HepG2 (cell line): ENCODE results near the gene MAP2K7. TPM values are rescaled to one million over a fixed set of nuclear protein-coding genes. Genes with fewer than 3 reads are reported as not detected.

Experiments used
- ATAC-seq: fragments of 200-7000 bp; cut with Tn5 transposase; 3 replicates; pipeline ENCODE4 v1.9.1; 2020; ENCODE audit warnings: mild to moderate bottlenecking, moderate library complexity
- BruUV-seq: library from RNA; stranded (reverse); fragments of 400-500 nt; replicated peaks from 2 replicates; lab custom pipeline; 2021; lab: Mats Ljungman, UMichigan
- CTCF ChIA-PET: fragments of 300-600 bp; formaldehyde crosslinking; extraction: SDS; loops from one replicate; lab custom pipeline; 2021; ENCODE audit warnings: low total read pairs, inconsistent platforms, low intra/inter-chr PET ratio; lab: Yijun Ruan, JAX
- POLR2A ChIA-PET: fragments of 350-600 bp; sonication (Branson Sonifier 250); formaldehyde crosslinking; loops from one replicate; lab custom pipeline; 2020; ENCODE audit warnings: antibody characterized with exemption, inconsistent platforms; lab: Yijun Ruan, JAX
- DNase-seq: peaks from one replicate; pipeline ENCODE4 v3.0.0-alpha.2; 2015; ENCODE audit warnings: low spot score
- FAIRE-seq: peaks from 3 replicates; lab custom pipeline; 2011; peaks lifted over from hg19 to GRCh38; lab: Jason Lieb, UNC
- H2AFZ ChIP-seq: one replicate; pipeline ENCODE4 v1.6.1; 2011; ENCODE audit warnings: low read length, inconsistent platforms
- H3K27ac ChIP-seq: fragments of 300-600 bp; 3 replicates; pipeline ENCODE4 v1.8.0; 2011; ENCODE audit warnings: mixed run types, mild to moderate bottlenecking, mixed read lengths, low read length, inconsistent platforms; ENCODE audit not compliant: insufficient read depth; ENCODE audit errors: extremely low read length
- H3K27me3 ChIP-seq, 2 experiments: fragments of 200-600 bp in 1 of 2; 2 replicates in 1 of 2; 3 replicates in 1 of 2; pipeline versions ENCODE4 v1.6.0 to v1.8.0; 2011; ENCODE audit warnings: low read length in 2 of 2, mild to moderate bottlenecking in 2 of 2, moderate library complexity in 2 of 2, inconsistent platforms in 1 of 2; ENCODE audit not compliant: insufficient read depth in 2 of 2, control insufficient read depth in 1 of 2
- H3K36me3 ChIP-seq, 2 experiments: fragments of 200-600 bp in 1 of 2; replicated peaks in 1 of 2; 2 replicates in 1 of 2; 3 replicates in 1 of 2; pipeline versions ENCODE4 v1.5.1 to v1.8.0; 2011; ENCODE audit warnings: low read length in 2 of 2, inconsistent platforms in 1 of 2; ENCODE audit not compliant: insufficient read depth in 2 of 2, control insufficient read depth in 1 of 2
- H3K4me1 ChIP-seq: 2 replicates; pipeline ENCODE4 v1.5.1; 2012; ENCODE audit warnings: low read length, inconsistent platforms; ENCODE audit not compliant: insufficient read depth
- H3K4me2 ChIP-seq: 2 replicates; pipeline ENCODE4 v1.6.0; 2011; ENCODE audit warnings: low read depth, low read length, inconsistent platforms
- H3K4me3 ChIP-seq, 3 experiments: fragments of 200-600 bp in 1 of 3; sonication (generic), shearing (Covaris generic) in 1 of 3; replicated peaks in 1 of 3; 2 replicates each; pipeline ENCODE4 v1.5.1; 2011 to 2016; ENCODE audit warnings: low read length in 3 of 3, inconsistent platforms in 2 of 3, low read depth in 2 of 3, mild to moderate bottlenecking in 2 of 3, control low read depth in 1 of 3, mixed read lengths in 1 of 3; ENCODE audit not compliant: insufficient read depth in 1 of 3
- H3K79me2 ChIP-seq: one replicate; pipeline ENCODE4 v1.6.1; 2011; ENCODE audit warnings: low read length, inconsistent platforms; ENCODE audit not compliant: insufficient read depth
- H3K9ac ChIP-seq: 2 replicates; pipeline ENCODE4 v1.6.0; 2011; ENCODE audit warnings: mild to moderate bottlenecking, low read depth, low read length, inconsistent platforms; ENCODE audit not compliant: insufficient read depth
- H3K9me3 ChIP-seq: 2 replicates; pipeline ENCODE4 v1.5.1; 2012; ENCODE audit warnings: mild to moderate bottlenecking, low read length
- H4K20me1 ChIP-seq: 2 replicates; pipeline ENCODE4 v1.6.0; 2011; ENCODE audit warnings: inconsistent platforms, mild to moderate bottlenecking, low read length, moderate library complexity; ENCODE audit not compliant: insufficient read depth
- ESRRA ChIP-seq: sonication (generic); formaldehyde crosslinking; IDR thresholded peaks from 2 replicates; pipeline ENCODE4 v1.5.1; 2020; ENCODE audit warnings: mild to moderate bottlenecking, low read depth, missing genetic modification reagents
- FOXA1 ChIP-seq, 2 experiments: fragments of 450-650 bp in 1 of 2; sonication (generic) in 1 of 2; formaldehyde crosslinking in 1 of 2; IDR thresholded peaks; 2 replicates each; pipeline versions ENCODE4 v1.4.0 to v1.6.1; 2016 to 2020; ENCODE audit warnings: missing genetic modification reagents in 1 of 2
- HNF4G ChIP-seq, 2 experiments: sonication (generic) in 1 of 2; formaldehyde crosslinking in 1 of 2; IDR thresholded peaks; 2 replicates each; pipeline versions ENCODE4 v1.4.0 to v1.6.1; 2011 to 2020; ENCODE audit warnings: borderline replicate concordance in 2 of 2, low read depth in 2 of 2, mild to moderate bottlenecking in 2 of 2, low read length in 1 of 2, missing genetic modification reagents in 1 of 2, moderate library complexity in 1 of 2
- NFYB ChIP-seq: sonication (generic); formaldehyde crosslinking; IDR thresholded peaks from 2 replicates; pipeline ENCODE4 v1.4.0; 2020; ENCODE audit warnings: missing genetic modification reagents
- RAD51 ChIP-seq: fragments of 450-650 bp; IDR thresholded peaks from 2 replicates; pipeline ENCODE4 v1.6.1; 2016; ENCODE audit warnings: borderline replicate concordance
- RFX3 ChIP-seq: IDR thresholded peaks from 2 replicates; pipeline ENCODE4 v1.6.1; 2016; ENCODE audit warnings: missing biosample characterization, missing genetic modification reagents
- ZFP36L1 ChIP-seq: sonication (generic); formaldehyde crosslinking; IDR thresholded peaks from 2 replicates; pipeline ENCODE4 v1.8.0; 2022; ENCODE audit warnings: mild to moderate bottlenecking, missing genetic modification reagents, moderate library complexity
- ZNF138 ChIP-seq: sonication (generic); formaldehyde crosslinking; IDR thresholded peaks from 2 replicates; pipeline ENCODE4 v1.5.0; 2020; ENCODE audit warnings: mild to moderate bottlenecking, low read depth, missing genetic modification reagents
- ZNF143 ChIP-seq: sonication (generic); formaldehyde crosslinking; IDR thresholded peaks from 2 replicates; pipeline ENCODE4 v1.4.0; 2020; ENCODE audit warnings: missing genetic modification reagents
- ZNF264 ChIP-seq: sonication (generic); formaldehyde crosslinking; IDR thresholded peaks from 2 replicates; pipeline ENCODE4 v1.4.0; 2020; ENCODE audit warnings: missing genetic modification reagents
- ZNF746 ChIP-seq: sonication (generic); formaldehyde crosslinking; IDR thresholded peaks from 2 replicates; pipeline ENCODE4 v1.8.0; 2022; ENCODE audit warnings: mild to moderate bottlenecking, missing genetic modification reagents
- ZNF776 ChIP-seq: sonication (generic); formaldehyde crosslinking; IDR thresholded peaks from 2 replicates; pipeline ENCODE4 v1.4.0; 2020; ENCODE audit warnings: mild to moderate bottlenecking, missing genetic modification reagents
- ZNF792 ChIP-seq: IDR thresholded peaks from 2 replicates; pipeline ENCODE4 v1.6.1; 2016
- WGBS: methylation state at CpG from one replicate; pipeline ENCODE4 v1.1.6; 2017; ENCODE audit warnings: low lambda C conversion rate; 5-methylcytosine and 5-hydroxymethylcytosine counted together
- in situ Hi-C: cut with HindIII; loops from 2 replicates; pipeline ENCODE4 v1.10.0; 2017; ENCODE audit warnings: low pct_unique_long_range_greater_than_20kb; ENCODE audit not compliant: extremely low pct_ligation_motif_present
- intact Hi-C: fragments of 100-400 bp; cut with micrococcal nuclease; formaldehyde crosslinking; loops from one replicate; pipeline ENCODE4 v1.10.0; 2022; ENCODE audit not compliant: unreplicated experiment
- polyA plus RNA-seq, 8 experiments: library from polyadenylated mRNA; depleted of rRNA in 3 of 8; stranded (reverse) in 7 of 8; unstranded in 1 of 8; fragments of >200 nt; fragmentation: Illumina TruSeq in 4 of 8; extraction: Trizol in 4 of 8; gene quantifications; 2 replicates each; pipeline versions ENCODE4 v1.2.1 to v1.2.3, GENCODE V29; 2011 to 2016; ENCODE audit warnings: low read depth in 4 of 8, missing spikeins in 1 of 8, mixed read lengths in 1 of 8; ENCODE audit not compliant: insufficient read depth in 1 of 8
- total RNA-seq, 5 experiments: library from RNA; depleted of rRNA; stranded (reverse); fragments of >200 nt; fragmentation: Illumina TruSeq; extraction: Trizol; gene quantifications; 2 replicates each; pipeline ENCODE4 v1.2.3, GENCODE V29; 2016; ENCODE audit warnings: low read depth in 1 of 5
- TF ChIP-seq, protein P1 (sequence below): sonication (generic); formaldehyde crosslinking; IDR thresholded peaks from 2 replicates; pipeline ENCODE4 v1.5.1; 2020; ENCODE audit warnings: missing genetic modification reagents, mild to moderate bottlenecking, borderline replicate concordance
- TF ChIP-seq, protein P2 (sequence below): sonication (generic); formaldehyde crosslinking; IDR thresholded peaks from 2 replicates; pipeline ENCODE4 v1.4.0; 2020; ENCODE audit warnings: mild to moderate bottlenecking, missing genetic modification reagents, borderline replicate concordance
- TF ChIP-seq, protein P3 (sequence below): sonication (generic); formaldehyde crosslinking; IDR thresholded peaks from 2 replicates; pipeline ENCODE4 v1.4.0; 2020; ENCODE audit warnings: low read depth, mild to moderate bottlenecking, missing genetic modification reagents
- TF ChIP-seq, protein P4 (sequence below): sonication (generic); formaldehyde crosslinking; IDR thresholded peaks from 2 replicates; pipeline ENCODE4 v1.4.0; 2020; ENCODE audit warnings: mild to moderate bottlenecking, low read depth, missing genetic modification reagents

Gene MAP2K7
- total and polyA plus RNA-seq, 2 of the 13 experiments (the other 11 are each of a cell fraction or from before 2014, with no cell fraction given), result 9.0 to 10.8 TPM

DNA sequence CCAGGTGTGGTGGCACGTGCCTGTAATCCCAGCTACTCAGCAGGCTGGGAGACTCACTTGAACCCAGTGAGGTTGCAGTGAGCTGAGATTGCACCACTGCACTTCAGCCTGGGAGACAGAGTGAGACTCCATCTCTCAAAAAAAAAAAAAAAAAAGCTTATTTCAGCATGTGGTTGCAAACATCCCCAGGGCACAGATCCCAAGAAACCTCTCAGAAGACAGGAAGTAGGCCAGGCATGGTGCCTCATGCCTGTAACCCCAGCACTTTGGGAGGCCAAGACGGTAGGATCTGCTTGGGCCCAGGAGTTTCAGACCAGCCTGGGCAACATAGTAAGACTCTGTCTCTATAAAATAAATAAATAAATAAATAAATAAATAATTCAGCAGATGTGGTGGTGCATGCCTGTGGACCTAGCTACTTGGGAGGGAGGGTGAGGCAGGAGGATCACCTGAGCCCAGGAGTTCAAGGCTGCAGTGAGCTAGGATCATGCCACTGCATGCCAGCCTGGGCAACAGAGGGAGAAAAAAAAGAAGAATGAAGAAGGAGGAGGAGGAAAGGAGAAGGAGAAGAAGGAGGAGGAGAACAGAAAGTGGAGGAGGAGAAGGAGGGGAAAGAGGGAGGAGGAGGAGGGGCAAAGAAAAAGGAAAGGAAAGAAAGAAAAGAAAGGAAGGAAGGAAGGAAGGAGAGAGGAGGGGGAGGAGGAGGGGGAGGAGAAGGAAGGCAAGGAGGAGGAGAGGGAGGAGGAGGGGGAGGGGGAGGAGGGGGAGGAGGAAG, 19.7 kb upstream of the MAP2K7 start:
- ATAC-seq, result no peak
- POLR2A ChIA-PET, result no interaction called here
- TF ChIP-seq NFYB (CRISPR knock-in tag) (no peak), ZFP36L1 (CRISPR knock-in tag) (no peak), HNF4G (IDR thresholded peaks at IDR 0.05; ENCODE audit: borderline replicate concordance, low read depth, low read length) (no peak), HNF4G (CRISPR knock-in tag; IDR thresholded peaks at IDR 0.05; ENCODE audit: borderline replicate concordance, low read depth) (no peak), ZNF138 (CRISPR knock-in tag) (no peak), ZNF776 (CRISPR knock-in tag) (no peak), RFX3 (CRISPR knock-in tag) (no peak), ZNF143 (no peak), ZNF264 (no peak), ESRRA (CRISPR knock-in tag) (no peak), ZNF746 (CRISPR knock-in tag) (no peak), FOXA1 (IDR thresholded peaks at IDR 0.05) (no peak), FOXA1 (CRISPR knock-in tag; IDR thresholded peaks at IDR 0.05) (no peak), RAD51 (no peak), ZNF792 (CRISPR knock-in tag) (no peak)
- TF ChIP-seq, protein P1, sequence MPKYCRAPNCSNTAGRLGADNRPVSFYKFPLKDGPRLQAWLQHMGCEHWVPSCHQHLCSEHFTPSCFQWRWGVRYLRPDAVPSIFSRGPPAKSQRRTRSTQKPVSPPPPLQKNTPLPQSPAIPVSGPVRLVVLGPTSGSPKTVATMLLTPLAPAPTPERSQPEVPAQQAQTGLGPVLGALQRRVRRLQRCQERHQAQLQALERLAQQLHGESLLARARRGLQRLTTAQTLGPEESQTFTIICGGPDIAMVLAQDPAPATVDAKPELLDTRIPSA, result no peak
- TF ChIP-seq, protein P2, sequence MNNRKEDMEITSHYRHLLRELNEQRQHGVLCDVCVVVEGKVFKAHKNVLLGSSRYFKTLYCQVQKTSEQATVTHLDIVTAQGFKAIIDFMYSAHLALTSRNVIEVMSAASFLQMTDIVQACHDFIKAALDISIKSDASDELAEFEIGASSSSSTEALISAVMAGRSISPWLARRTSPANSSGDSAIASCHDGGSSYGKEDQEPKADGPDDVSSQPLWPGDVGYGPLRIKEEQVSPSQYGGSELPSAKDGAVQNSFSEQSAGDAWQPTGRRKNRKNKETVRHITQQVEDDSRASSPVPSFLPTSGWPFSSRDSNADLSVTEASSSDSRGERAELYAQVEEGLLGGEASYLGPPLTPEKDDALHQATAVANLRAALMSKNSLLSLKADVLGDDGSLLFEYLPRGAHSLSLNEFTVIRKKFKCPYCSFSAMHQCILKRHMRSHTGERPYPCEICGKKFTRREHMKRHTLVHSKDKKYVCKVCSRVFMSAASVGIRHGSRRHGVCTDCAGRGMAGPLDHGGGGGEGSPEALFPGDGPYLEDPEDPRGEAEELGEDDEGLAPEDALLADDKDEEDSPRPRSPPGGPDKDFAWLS (CRISPR knock-in tag), result no peak
- TF ChIP-seq, protein P3, sequence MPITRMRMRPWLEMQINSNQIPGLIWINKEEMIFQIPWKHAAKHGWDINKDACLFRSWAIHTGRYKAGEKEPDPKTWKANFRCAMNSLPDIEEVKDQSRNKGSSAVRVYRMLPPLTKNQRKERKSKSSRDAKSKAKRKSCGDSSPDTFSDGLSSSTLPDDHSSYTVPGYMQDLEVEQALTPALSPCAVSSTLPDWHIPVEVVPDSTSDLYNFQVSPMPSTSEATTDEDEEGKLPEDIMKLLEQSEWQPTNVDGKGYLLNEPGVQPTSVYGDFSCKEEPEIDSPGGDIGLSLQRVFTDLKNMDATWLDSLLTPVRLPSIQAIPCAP (CRISPR knock-in tag), result no peak
- TF ChIP-seq, protein P4, sequence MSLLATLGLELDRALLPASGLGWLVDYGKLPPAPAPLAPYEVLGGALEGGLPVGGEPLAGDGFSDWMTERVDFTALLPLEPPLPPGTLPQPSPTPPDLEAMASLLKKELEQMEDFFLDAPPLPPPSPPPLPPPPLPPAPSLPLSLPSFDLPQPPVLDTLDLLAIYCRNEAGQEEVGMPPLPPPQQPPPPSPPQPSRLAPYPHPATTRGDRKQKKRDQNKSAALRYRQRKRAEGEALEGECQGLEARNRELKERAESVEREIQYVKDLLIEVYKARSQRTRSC, result no peak

More for the DNA sequence above, 19.7 kb upstream of the MAP2K7 start:
- H3K27ac ChIP-seq, result no peak overlapping the region
- no peaks in the 10 kb centered on the region for H4K20me1 ChIP-seq
- WGBS, result 21% methylated on average over 2 of the region's 2 CpGs
- H3K27me3 ChIP-seq, result no peaks in the 10 kb centered on the region; a peak in 1 of 5 replicates
- no peaks in the 10 kb centered on the region for H3K36me3 ChIP-seq
- intact Hi-C loops (no loop called here), in situ Hi-C loops (no loop called here)
- no peak overlapping the region for H3K4me2 ChIP-seq
- H3K79me2 ChIP-seq, result peaks cover 3% of the 10 kb centered on the region
- DNase-seq (no peak), FAIRE-seq (no peak)
- H3K9ac ChIP-seq, result no peak overlapping the region
- H3K4me1 ChIP-seq, result peaks cover 32% of the 10 kb centered on the region
- no TSS peak for BruUV-seq
- no peaks in the 10 kb centered on the region for H3K9me3 ChIP-seq
- CTCF ChIA-PET, result no interaction called here
- no peak overlapping the region for H2AFZ ChIP-seq
- H3K4me3 ChIP-seq, result no peak overlapping the region
